Testis (tissue), 2 donors: ENCODE data around the gene ZNF839.
A peak's percentile ranks its signal among the peaks of the same experiment; 100 is the strongest.

ENCODE experiments used
- CTCF ChIP-seq, 3 experiments: fragments of 450-650 bp in 2 of 3; fragments of 200-600 bp in 1 of 3; sonication (generic) in 1 of 3; IDR thresholded peaks; one replicate each; pipeline ENCODE4 v1.5.1; 2016 to 2019; ENCODE audit warnings: antibody characterized with exemption in 3 of 3, mild to moderate bottlenecking in 2 of 3, moderate library complexity in 1 of 3
- POLR2A ChIP-seq: fragments of 450-650 bp; IDR thresholded peaks from one replicate; pipeline ENCODE4 v1.6.1; 2017; ENCODE audit warnings: antibody characterized with exemption, mild to moderate bottlenecking, moderate library complexity

DNA sequence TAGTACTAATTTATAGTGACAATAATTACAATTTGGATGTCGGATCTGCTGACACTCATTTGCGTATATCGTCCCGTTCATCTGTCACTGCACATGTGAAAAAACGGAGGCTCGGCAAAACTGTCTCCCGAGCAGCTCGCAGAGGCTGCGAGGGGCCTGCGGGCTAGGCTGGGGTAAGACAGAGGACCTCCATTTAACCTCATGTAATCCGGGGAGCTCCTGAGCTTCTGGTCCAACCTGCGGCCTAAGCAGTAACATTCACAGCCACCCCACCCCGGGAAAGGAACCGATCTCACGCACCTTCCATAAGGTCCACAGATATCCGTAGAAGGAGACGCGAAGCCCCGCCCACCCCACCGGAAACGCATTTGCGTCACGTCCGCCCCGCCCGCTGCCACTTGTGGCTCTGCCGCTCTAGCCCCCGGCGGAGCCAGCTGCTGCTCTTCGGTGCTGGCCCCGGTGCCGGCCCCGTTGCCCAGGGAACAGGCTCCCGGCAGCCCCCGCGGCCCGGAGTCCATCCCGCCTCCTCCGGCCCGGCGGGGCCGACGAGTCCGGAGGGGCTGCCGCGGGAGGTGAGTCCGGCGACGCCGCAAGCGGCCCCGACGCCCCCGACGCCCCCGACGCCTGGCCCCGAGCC is 43.1 kb downstream of the ZNF839 start, which contains the start of the genes CINP and TECPR2:
- TF ChIP-seq CTCF (IDR thresholded peaks at IDR 0.05) (no peak), POLR2A (peak; percentile 38)
